Lower leg skin (tissue), 3 donors: ENCODE measurements around the gene ABCA1.

Experiments
- CTCF ChIP-seq, 3 donors: fragments of 450-650 bp; IDR thresholded peaks; one replicate each; pipeline ENCODE4 v1.5.1; 2016; ENCODE audit warnings: antibody characterized with exemption in 3 of 3, mild to moderate bottlenecking in 3 of 3, moderate library complexity in 2 of 3
- POLR2A ChIP-seq, 2 donors: fragments of 450-650 bp; IDR thresholded peaks; one replicate each; pipeline ENCODE4 v1.6.1; 2016 to 2017; ENCODE audit warnings: antibody characterized with exemption in 2 of 2, mild to moderate bottlenecking in 1 of 2, moderate library complexity in 1 of 2

- no peak for TF ChIP-seq CTCF (IDR thresholded peaks at IDR 0.05)
- TF ChIP-seq POLR2A (IDR thresholded peaks at IDR 0.05), result no peak
These were observed 119.8 kb downstream of the ABCA1 start for GRCh38 chr9:104808035-104808614.
